K562 (cell line): ENCODE data around the gene SLC4A4. TPM values are rescaled to one million over a fixed set of nuclear protein-coding genes. Genes with fewer than 3 reads are reported as not detected.

Experiments
- CBFA2T2 ChIP-seq: fragments of 450-650 bp; conservative IDR thresholded peaks from 2 replicates; pipeline ENCODE4 v1.6.1; 2017; ENCODE audit warnings: mild to moderate bottlenecking
- CGGBP1 ChIP-seq: fragments of 250-450 bp; sonication (Bioruptor Pico); IDR thresholded peaks from 2 replicates; pipeline ENCODE4 v1.9.0; 2021; ENCODE audit warnings: mild to moderate bottlenecking
- KLF13 ChIP-seq: fragments of 450-650 bp; IDR thresholded peaks from 2 replicates; pipeline ENCODE4 v1.6.1; 2016; ENCODE audit warnings: missing genetic modification characterization, low read depth, mild to moderate bottlenecking, missing compliant biosample characterization, moderate library complexity, borderline replicate concordance
- NEUROD1 ChIP-seq: fragments of 150-350 bp; IDR thresholded peaks from 2 replicates; pipeline ENCODE4 v1.6.1; 2014; ENCODE audit warnings: borderline replicate concordance, low read length, low read depth; ENCODE audit not compliant: partially characterized antibody
- SAP30 ChIP-seq: fragments of 200-600 bp; sonication (generic); IDR thresholded peaks from 2 replicates; pipeline ENCODE4 v1.6.1; 2012; ENCODE audit warnings: borderline replicate concordance, low read depth, mild to moderate bottlenecking, moderate library complexity, low read length, control low read depth, inconsistent platforms; ENCODE audit not compliant: insufficient read depth, poor library complexity, severe bottlenecking
- ZNF3 ChIP-seq: fragments of 250-450 bp; sonication (Bioruptor Pico); IDR thresholded peaks from 2 replicates; pipeline ENCODE4 v1.5.0; 2021; ENCODE audit warnings: mild to moderate bottlenecking, moderate library complexity
- ZNF696 ChIP-seq: fragments of 250-450 bp; sonication (Bioruptor Pico); conservative IDR thresholded peaks from 2 replicates; pipeline ENCODE4 v1.4.0; 2020; ENCODE audit warnings: mild to moderate bottlenecking, moderate library complexity
- ZZZ3 ChIP-seq: fragments of 450-650 bp; IDR thresholded peaks from 2 replicates; pipeline ENCODE4 v1.6.1; 2016; ENCODE audit warnings: antibody characterized with exemption, mild to moderate bottlenecking, moderate library complexity
- polyA plus RNA-seq, 8 experiments: library from polyadenylated mRNA; depleted of rRNA in 4 of 8; stranded (reverse) in 5 of 8; unstranded in 3 of 8; fragments of >200 nt; fragmentation: Nextera tagmentation in 2 of 8; fragmentation: Illumina TruSeq in 1 of 8; extraction: Ambion mirVana in 2 of 8; extraction: Trizol in 1 of 8; gene quantifications; 2 replicates each; pipeline versions ENCODE4 v1.2.1 to v1.2.3, GENCODE V29; 2011 to 2014; ENCODE audit warnings: inconsistent platforms in 1 of 8, missing spikeins in 1 of 8
- total RNA-seq, 7 experiments: library from RNA; depleted of rRNA in 6 of 7; stranded (reverse); fragments of >200 nt in 6 of 7; fragmentation: Illumina TruSeq in 2 of 7; extraction: Trizol in 2 of 7; gene quantifications; 2 replicates each; pipeline versions ENCODE4 v1.2.1 to v1.2.3, GENCODE V29; 2011 to 2021; ENCODE audit warnings: low replicate concordance in 1 of 7
- TF ChIP-seq, protein P1 (sequence below), 2 experiments: fragments of 450-650 bp in 1 of 2; IDR thresholded peaks; 2 replicates each; pipeline ENCODE4 v1.6.1; 2011 to 2017; ENCODE audit warnings: low read depth in 2 of 2, antibody characterized with exemption in 1 of 2, borderline replicate concordance in 1 of 2, low read length in 1 of 2, mild to moderate bottlenecking in 1 of 2, mixed read lengths in 1 of 2; ENCODE audit not compliant: control insufficient read depth in 1 of 2
- TF ChIP-seq, protein P2 (sequence below): sonication (generic); formaldehyde crosslinking; IDR thresholded peaks from 2 replicates; pipeline ENCODE4 v1.8.0; 2023; ENCODE audit warnings: mild to moderate bottlenecking, missing genetic modification reagents
- TF ChIP-seq, protein P3 (sequence below): sonication (generic); formaldehyde crosslinking; IDR thresholded peaks from 2 replicates; pipeline ENCODE4 v1.8.0; 2022; ENCODE audit warnings: mild to moderate bottlenecking, missing genetic modification reagents, borderline replicate concordance

The SLC4A4 gene
- total and polyA plus RNA-seq, 9 of the 15 experiments (the other 6 are each of a cell fraction or from before 2014, with no cell fraction given) = 0.01 to 0.18 (median 0.07) TPM; not detected in 2

DNA sequence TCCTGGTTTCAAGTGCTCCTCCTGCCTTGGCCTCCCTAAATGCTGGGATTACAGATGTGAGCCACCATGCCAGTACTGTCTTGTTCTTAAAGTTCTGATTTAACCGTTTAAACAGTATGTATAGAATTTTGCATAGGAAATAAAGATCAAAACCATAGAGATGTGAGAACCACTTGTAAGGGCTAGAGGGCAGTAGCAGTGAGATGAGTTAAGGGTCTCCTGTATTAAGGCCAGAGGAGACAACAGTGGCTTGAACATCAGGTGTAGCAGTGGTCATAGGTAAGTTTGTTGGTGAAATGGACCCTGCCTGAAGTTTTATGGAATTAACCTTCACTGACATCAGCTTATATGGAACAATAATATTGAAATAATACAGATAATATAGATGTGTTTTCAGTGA lies 155.7 kb downstream of the SLC4A4 start (continued):
- TF ChIP-seq, protein P1, sequence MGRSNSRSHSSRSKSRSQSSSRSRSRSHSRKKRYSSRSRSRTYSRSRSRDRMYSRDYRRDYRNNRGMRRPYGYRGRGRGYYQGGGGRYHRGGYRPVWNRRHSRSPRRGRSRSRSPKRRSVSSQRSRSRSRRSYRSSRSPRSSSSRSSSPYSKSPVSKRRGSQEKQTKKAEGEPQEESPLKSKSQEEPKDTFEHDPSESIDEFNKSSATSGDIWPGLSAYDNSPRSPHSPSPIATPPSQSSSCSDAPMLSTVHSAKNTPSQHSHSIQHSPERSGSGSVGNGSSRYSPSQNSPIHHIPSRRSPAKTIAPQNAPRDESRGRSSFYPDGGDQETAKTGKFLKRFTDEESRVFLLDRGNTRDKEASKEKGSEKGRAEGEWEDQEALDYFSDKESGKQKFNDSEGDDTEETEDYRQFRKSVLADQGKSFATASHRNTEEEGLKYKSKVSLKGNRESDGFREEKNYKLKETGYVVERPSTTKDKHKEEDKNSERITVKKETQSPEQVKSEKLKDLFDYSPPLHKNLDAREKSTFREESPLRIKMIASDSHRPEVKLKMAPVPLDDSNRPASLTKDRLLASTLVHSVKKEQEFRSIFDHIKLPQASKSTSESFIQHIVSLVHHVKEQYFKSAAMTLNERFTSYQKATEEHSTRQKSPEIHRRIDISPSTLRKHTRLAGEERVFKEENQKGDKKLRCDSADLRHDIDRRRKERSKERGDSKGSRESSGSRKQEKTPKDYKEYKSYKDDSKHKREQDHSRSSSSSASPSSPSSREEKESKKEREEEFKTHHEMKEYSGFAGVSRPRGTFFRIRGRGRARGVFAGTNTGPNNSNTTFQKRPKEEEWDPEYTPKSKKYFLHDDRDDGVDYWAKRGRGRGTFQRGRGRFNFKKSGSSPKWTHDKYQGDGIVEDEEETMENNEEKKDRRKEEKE (IDR thresholded peaks at IDR 0.05; ENCODE audit: borderline replicate concordance in 1 of 2, control insufficient read depth in 1 of 2, low read depth in 2 of 2, low read length in 1 of 2) = no peak
- TF ChIP-seq ZNF3 (CRISPR knock-in tag) = no peak
- TF ChIP-seq, protein P2, sequence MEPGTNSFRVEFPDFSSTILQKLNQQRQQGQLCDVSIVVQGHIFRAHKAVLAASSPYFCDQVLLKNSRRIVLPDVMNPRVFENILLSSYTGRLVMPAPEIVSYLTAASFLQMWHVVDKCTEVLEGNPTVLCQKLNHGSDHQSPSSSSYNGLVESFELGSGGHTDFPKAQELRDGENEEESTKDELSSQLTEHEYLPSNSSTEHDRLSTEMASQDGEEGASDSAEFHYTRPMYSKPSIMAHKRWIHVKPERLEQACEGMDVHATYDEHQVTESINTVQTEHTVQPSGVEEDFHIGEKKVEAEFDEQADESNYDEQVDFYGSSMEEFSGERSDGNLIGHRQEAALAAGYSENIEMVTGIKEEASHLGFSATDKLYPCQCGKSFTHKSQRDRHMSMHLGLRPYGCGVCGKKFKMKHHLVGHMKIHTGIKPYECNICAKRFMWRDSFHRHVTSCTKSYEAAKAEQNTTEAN (CRISPR knock-in tag) = no peak
- no peak for TF ChIP-seq SAP30
- TF ChIP-seq NEUROD1 = no peak
- TF ChIP-seq CGGBP1 = no peak
- no peak for TF ChIP-seq ZZZ3
- TF ChIP-seq, protein P3, sequence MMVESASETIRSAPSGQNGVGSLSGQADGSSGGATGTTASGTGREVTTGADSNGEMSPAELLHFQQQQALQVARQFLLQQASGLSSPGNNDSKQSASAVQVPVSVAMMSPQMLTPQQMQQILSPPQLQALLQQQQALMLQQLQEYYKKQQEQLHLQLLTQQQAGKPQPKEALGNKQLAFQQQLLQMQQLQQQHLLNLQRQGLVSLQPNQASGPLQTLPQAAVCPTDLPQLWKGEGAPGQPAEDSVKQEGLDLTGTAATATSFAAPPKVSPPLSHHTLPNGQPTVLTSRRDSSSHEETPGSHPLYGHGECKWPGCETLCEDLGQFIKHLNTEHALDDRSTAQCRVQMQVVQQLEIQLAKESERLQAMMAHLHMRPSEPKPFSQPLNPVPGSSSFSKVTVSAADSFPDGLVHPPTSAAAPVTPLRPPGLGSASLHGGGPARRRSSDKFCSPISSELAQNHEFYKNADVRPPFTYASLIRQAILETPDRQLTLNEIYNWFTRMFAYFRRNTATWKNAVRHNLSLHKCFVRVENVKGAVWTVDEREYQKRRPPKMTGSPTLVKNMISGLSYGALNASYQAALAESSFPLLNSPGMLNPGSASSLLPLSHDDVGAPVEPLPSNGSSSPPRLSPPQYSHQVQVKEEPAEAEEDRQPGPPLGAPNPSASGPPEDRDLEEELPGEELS (CRISPR knock-in tag) = no peak
- TF ChIP-seq CBFA2T2 = no peak
- TF ChIP-seq ZNF696 (CRISPR knock-in tag) = no peak
- TF ChIP-seq KLF13 (tag) = no peak
